C4-2B (cell line): ENCODE data around the gene SHISA2.
"Not testable (repeated sequence)": the region's sequence is repeated elsewhere in the genome, so short reads cannot be mapped to it uniquely, and the experiment has no call there.

Source experiments
- H3K27ac ChIP-seq: fragments of 450-650 bp; 2 replicates; pipeline ENCODE4 v1.5.1; 2017
- ZFX ChIP-seq: fragments of 450-650 bp; IDR thresholded peaks from 2 replicates; pipeline ENCODE4 v1.6.1; 2017
- TF ChIP-seq, protein P1 (sequence below): fragments of 450-650 bp; conservative IDR thresholded peaks from 2 replicates; pipeline ENCODE4 v1.5.1; 2017; ENCODE audit warnings: mild to moderate bottlenecking

SHISA2 gene

GRCh38 chr13:26071691-26072090, 19.9 kb upstream of the SHISA2 start:
- H3K27ac ChIP-seq: no peak overlapping the region
- TF ChIP-seq, protein P1, sequence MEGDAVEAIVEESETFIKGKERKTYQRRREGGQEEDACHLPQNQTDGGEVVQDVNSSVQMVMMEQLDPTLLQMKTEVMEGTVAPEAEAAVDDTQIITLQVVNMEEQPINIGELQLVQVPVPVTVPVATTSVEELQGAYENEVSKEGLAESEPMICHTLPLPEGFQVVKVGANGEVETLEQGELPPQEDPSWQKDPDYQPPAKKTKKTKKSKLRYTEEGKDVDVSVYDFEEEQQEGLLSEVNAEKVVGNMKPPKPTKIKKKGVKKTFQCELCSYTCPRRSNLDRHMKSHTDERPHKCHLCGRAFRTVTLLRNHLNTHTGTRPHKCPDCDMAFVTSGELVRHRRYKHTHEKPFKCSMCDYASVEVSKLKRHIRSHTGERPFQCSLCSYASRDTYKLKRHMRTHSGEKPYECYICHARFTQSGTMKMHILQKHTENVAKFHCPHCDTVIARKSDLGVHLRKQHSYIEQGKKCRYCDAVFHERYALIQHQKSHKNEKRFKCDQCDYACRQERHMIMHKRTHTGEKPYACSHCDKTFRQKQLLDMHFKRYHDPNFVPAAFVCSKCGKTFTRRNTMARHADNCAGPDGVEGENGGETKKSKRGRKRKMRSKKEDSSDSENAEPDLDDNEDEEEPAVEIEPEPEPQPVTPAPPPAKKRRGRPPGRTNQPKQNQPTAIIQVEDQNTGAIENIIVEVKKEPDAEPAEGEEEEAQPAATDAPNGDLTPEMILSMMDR: no peak
- TF ChIP-seq ZFX: no peak

- H3K27ac ChIP-seq: not testable (repeated sequence)
Observed at GRCh38 chr13:26069642-26070041, 17.8 kb upstream of the SHISA2 start.

GRCh38 chr13:26068372-26068771, 16.6 kb upstream of the SHISA2 start:
- not testable (repeated sequence) for H3K27ac ChIP-seq

DNA sequence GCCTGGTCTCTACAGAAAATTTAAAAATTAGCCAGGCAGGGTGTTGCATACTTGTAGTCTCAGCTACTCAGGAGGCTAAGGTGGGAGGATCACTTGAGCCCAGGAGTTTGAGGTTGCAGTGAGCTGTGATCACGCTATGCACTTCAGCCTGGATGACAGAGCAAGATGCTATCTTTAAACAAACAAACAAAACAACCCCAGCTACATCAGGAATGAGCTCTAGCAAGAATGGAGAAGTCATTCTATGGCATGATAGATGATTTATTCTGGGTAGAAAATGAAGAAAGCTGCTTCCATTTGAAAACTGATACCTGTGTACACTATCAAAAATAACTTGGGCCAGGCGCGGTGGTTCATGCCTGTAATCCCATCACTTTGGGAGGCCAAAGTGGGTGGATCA, 15.8 kb upstream of the SHISA2 start:
- no peak for TF ChIP-seq ZFX
- TF ChIP-seq, protein P1: no peak
- H3K27ac ChIP-seq: no peak overlapping the region

GRCh38 chr13:26066492-26066891, 14.7 kb upstream of the SHISA2 start:
- H3K27ac ChIP-seq: not testable (repeated sequence)

DNA sequence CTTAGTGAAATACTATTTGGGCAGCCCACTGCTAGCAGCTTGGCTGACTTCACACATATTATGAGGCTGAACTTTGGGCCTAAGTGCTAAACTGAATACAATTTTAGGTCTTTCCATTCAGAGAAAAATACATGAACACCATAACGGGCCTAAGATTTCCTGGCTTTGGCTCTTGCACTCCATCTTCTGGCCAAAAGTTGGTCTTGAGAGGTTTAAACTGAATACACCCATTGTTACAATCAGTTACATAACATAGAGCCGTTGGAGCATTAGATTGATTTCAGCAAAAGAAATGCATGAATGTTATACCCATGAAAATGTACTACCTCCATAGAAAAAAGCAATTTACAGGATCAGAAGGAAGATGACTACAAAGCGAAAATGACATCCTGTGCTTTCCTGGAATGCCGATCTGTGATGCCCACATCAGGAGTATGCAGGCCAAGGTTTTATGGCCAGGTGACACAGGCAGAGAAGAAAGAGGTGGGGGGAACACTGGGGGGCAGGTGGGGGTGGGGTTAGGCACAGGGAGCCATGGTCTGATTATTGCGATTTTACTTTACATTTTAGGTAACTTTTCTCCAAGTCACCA, 11.1 kb upstream of the SHISA2 start:
- TF ChIP-seq ZFX: no peak
- TF ChIP-seq, protein P1: peak; percentile 98
- no peak overlapping the region for H3K27ac ChIP-seq

GRCh38 chr13:26061947-26062346, 10.1 kb upstream of the SHISA2 start:
- no peak overlapping the region for H3K27ac ChIP-seq
- TF ChIP-seq, protein P1: no peak
- TF ChIP-seq ZFX: no peak

GRCh38 chr13:26061256-26061655, 9.4 kb upstream of the SHISA2 start:
- no peak overlapping the region for H3K27ac ChIP-seq
- TF ChIP-seq, protein P1: no peak
- TF ChIP-seq ZFX: no peak

- no peak for TF ChIP-seq ZFX
- TF ChIP-seq, protein P1: no peak
- no peak overlapping the region for H3K27ac ChIP-seq
Observed at GRCh38 chr13:26060357-26060756, 8.5 kb upstream of the SHISA2 start.
